Left colon (tissue), 2 donors: ENCODE data around the gene TYR. TPM values are rescaled to one million over a fixed set of nuclear protein-coding genes. Genes with fewer than 3 reads are reported as not detected.
A peak's percentile ranks its signal among the peaks of the same experiment; 100 is the strongest.
"Not testable (repeated sequence)": the region's sequence is repeated elsewhere in the genome, so short reads cannot be mapped to it uniquely, and the experiment has no call there.

Experiments
- ATAC-seq: fragments of 200-7000 bp; cut with Tn5 transposase; one replicate; pipeline ENCODE4 v1.9.1; 2020; ENCODE audit warnings: mild to moderate bottlenecking, moderate library complexity
- DNase-seq, 2 donors: peaks; one replicate each; pipeline ENCODE4 v3.0.0-alpha.2; 2020
- intact Hi-C, 2 donors: fragments of 100-400 bp; cut with DNase I in 1 of 2; cut with micrococcal nuclease in 1 of 2; formaldehyde crosslinking; loops; one replicate each; pipeline versions ENCODE4 v1.11.2 to v1.14.0; 2022; cut with DNase I, micrococcal nuclease
- total RNA-seq, 2 donors: library from RNA; stranded (reverse); fragmentation: NEBNext Ultra II Directional; extraction: Animal tissue kit (Norgen Biotek cat#: 25700); gene quantifications; one replicate each; pipeline ENCODE4 v1.2.1, GENCODE V29; 2021
- donor health status: DM: no; HTN: no; CAD: no.
- donor health status: DM: yes; HTN: yes; CAD: no.

TYR gene
- total RNA-seq, 2 donors from 2014 or later: not detected

- intact Hi-C loops, DNase-seq, ATAC-seq: not testable (repeated sequence)
Observed at GRCh38 chr11:89333704-89334103, 156.0 kb downstream of the TYR start.

DNA sequence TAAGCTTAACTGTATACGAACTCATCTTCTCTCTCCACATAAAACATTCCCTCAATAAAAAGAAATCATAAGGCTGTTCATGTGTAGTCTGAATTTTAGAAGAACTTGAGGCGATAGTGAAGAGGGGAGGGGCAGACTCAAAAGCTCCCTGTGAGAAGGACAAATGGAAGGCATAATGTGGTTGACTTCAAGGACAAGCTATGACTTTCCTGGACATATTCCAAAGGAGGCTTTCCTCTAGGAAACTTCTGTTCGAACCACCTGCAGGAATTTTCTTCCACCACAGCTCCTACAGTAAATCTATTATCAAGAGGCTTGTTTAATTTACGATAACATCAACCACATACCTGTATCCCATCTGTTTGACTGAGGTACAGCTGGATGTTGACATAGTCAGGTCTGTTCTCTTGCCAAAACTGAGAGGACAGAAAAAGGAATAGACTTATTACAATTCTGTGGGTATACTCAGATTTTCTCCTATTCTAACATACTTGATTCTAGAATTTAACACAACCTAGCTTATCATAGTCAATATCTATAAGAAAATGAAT, 159.5 kb downstream of the TYR start:
- intact Hi-C loops, DNase-seq: not testable (repeated sequence)
- peak; percentile 65 for ATAC-seq

DNA sequence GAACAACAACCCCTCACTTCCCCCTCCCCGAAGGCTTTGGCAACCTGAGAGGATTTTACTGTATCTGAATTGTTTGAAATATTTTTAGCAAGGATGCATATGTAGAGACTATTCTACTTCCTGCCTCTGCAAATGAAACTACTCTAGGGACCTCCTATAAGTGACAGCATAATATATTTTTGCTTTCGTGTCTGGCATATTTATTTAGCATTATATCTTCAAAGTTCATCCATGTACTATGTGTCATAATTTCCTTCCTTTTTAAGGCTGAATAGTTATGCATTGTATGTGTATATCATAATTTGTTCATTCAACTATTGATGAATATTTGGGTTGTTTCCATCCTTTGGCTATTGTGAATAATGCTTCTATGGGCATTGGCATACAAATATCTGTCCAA, 160.4 kb downstream of the TYR start:
- ATAC-seq, DNase-seq, intact Hi-C loops: not testable (repeated sequence)

GRCh38 chr11:89340450-89340849, 162.8 kb downstream of the TYR start:
- DNase-seq, ATAC-seq, intact Hi-C loops: not testable (repeated sequence)

DNA sequence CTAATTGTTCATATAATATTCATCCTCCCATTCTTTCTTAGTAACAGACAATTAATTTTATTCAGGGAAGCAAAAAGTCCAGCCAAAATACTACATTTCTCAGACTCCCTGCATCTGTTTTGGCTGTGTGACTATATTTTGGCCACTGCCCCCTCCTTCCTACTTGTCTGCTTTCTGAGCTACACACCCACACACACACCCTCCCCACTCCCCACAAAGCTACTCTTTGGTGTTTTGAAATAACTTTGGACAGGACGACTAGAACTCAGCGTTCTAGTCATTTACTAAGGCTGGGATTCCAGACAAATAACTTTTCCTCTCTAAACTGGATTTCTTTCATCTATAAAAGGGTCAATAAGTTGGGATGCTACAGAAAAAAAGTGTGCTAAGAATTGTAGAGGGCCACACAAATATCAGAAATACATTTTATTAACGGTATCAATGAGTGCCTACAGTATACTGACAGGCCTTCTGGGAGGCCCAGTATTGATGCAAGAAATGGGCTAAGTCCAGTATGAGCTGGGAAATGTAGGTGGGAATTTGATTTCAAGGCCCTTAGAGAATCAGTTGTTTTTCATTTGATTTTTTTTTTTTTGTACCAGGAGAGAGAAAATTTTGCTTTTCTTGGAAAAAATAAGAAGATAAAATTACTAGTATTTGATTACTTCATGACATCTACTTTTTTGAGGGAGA, 165.4 kb downstream of the TYR start:
- DNase-seq: peak in 1 of 2 donors; percentile 28
- ATAC-seq, intact Hi-C loops: not testable (repeated sequence)

Other genes with a start within 250 kb of the TYR start
- gene GRM5, start 111.9 kb upstream of the TYR start, total RNA-seq: not detected